Adrenal gland (tissue), 5 donors: ENCODE measurements around the gene SPDYE4.

ENCODE experiments used
- POLR2A ChIP-seq, 2 donors: fragments of 450-650 bp; IDR thresholded peaks; one replicate each; pipeline ENCODE4 v1.6.1; 2017; ENCODE audit warnings: antibody characterized with exemption in 2 of 2, mild to moderate bottlenecking in 2 of 2, moderate library complexity in 1 of 2
- TF ChIP-seq, protein P1 (sequence below), 6 experiments: fragments of 450-650 bp in 4 of 6; fragments of 200-600 bp in 2 of 6; sonication (generic) in 1 of 6; IDR thresholded peaks; 1 replicate in 5 of 6; 2 replicates in 1 of 6; pipeline versions ENCODE4 v1.5.1 to v1.8.0; 2016 to 2021; ENCODE audit warnings: antibody characterized with exemption in 6 of 6, mild to moderate bottlenecking in 2 of 6, moderate library complexity in 1 of 6
- donor health status: DM: no; HTN: no; CAD: no.

DNA sequence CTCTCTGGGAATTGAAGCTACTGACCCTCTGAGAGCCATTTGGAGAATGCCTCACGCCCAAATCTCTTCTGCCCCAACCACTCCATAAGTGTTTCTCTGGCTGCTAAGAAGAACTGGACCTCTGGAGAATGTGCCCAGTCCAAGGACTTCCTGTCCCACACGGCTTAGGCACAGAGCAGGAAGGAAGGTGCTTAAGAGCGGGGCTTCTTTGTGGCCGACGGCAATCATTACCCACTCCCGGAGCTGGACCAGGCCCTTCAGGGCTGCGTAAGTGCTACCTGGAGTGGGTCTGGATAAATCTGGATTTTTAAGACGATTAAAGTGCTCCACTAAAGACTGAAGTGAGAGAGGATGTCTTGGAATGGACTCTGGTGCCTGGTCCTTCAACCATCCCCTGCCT, 15.5 kb downstream of the SPDYE4 start:
- TF ChIP-seq, protein P1, sequence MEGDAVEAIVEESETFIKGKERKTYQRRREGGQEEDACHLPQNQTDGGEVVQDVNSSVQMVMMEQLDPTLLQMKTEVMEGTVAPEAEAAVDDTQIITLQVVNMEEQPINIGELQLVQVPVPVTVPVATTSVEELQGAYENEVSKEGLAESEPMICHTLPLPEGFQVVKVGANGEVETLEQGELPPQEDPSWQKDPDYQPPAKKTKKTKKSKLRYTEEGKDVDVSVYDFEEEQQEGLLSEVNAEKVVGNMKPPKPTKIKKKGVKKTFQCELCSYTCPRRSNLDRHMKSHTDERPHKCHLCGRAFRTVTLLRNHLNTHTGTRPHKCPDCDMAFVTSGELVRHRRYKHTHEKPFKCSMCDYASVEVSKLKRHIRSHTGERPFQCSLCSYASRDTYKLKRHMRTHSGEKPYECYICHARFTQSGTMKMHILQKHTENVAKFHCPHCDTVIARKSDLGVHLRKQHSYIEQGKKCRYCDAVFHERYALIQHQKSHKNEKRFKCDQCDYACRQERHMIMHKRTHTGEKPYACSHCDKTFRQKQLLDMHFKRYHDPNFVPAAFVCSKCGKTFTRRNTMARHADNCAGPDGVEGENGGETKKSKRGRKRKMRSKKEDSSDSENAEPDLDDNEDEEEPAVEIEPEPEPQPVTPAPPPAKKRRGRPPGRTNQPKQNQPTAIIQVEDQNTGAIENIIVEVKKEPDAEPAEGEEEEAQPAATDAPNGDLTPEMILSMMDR (IDR thresholded peaks at IDR 0.05), result no peak
- no peak for TF ChIP-seq POLR2A (IDR thresholded peaks at IDR 0.05)
